ENCODE results near the gene EIF4E1B.

GRCh38 chr5:176629317-176629852 is 1.1 kb upstream of the EIF4E1B start:
- TF ChIP-seq CTCF (IDR thresholded peaks at IDR 0.05) (no peak), POLR2A (IDR thresholded peaks at IDR 0.05) (no peak), POLR2AphosphoS5 (IDR thresholded peaks at IDR 0.05) (no peak)

Measured in breast epithelium (tissue), 3 donors.